ENCODE results near the gene PRKG1. TPM values are rescaled to one million over a fixed set of nuclear protein-coding genes. Genes with fewer than 3 reads are reported as not detected.

The PRKG1 gene
- total RNA-seq, 2 donors from 2014 or later = 145 to 381 TPM

- TF ChIP-seq CTCF (IDR thresholded peaks at IDR 0.05) = no peak
- H3K36me3 ChIP-seq = no peaks in the 10 kb centered on the region
- H3K27ac ChIP-seq = no peak overlapping the region
- ATAC-seq (ENCODE audit: insufficient number of reproducible peaks, low FRiP score, low read depth) (no peak), DNase-seq (ENCODE audit: low spot score) (no peak)
- no peaks in the 10 kb centered on the region for H3K27me3 ChIP-seq (replicated peaks; ENCODE audit: insufficient read depth)
- H3K9me3 ChIP-seq = no peaks in the 10 kb centered on the region
- peaks cover 4% of the 10 kb centered on the region in 2 donors for H3K4me1 ChIP-seq (ENCODE audit: control insufficient read depth in 1 of 2, low read depth in 2 of 2)
- no peak overlapping the region for H3K4me3 ChIP-seq
Observed at GRCh38 chr10:52068485-52068884, 994.2 kb downstream of the PRKG1 start.

- no peak for DNase-seq (ENCODE audit: low spot score)
- TF ChIP-seq CTCF (IDR thresholded peaks at IDR 0.05) = no peak
- Histone ChIP-seq H3K4me3 (no peak overlapping the region), H3K27me3 (replicated peaks; ENCODE audit: insufficient read depth) (no peaks in the 10 kb centered on the region), H3K9me3 (no peaks in the 10 kb centered on the region), H3K27ac (no peak overlapping the region), H3K4me1 (ENCODE audit: control insufficient read depth in 1 of 2, low read depth in 2 of 2) (peaks cover 10 to 18% of the 10 kb centered on the region in 2 donors), H3K36me3 (no peaks in the 10 kb centered on the region)
- no peak for ATAC-seq (ENCODE audit: insufficient number of reproducible peaks, low FRiP score, low read depth)
Observed at GRCh38 chr10:52071814-52072213, 997.5 kb downstream of the PRKG1 start.

- Histone ChIP-seq H3K4me1 (ENCODE audit: control insufficient read depth in 1 of 2, low read depth in 2 of 2) (peaks cover 10 to 18% of the 10 kb centered on the region in 2 donors), H3K27ac (no peak overlapping the region), H3K4me3 (no peak overlapping the region), H3K9me3 (no peaks in the 10 kb centered on the region), H3K27me3 (replicated peaks; ENCODE audit: insufficient read depth) (no peaks in the 10 kb centered on the region), H3K36me3 (no peaks in the 10 kb centered on the region)
- ATAC-seq (ENCODE audit: insufficient number of reproducible peaks, low FRiP score, low read depth) = no peak
- DNase-seq (ENCODE audit: low spot score) = no peak
- no peak for TF ChIP-seq CTCF (IDR thresholded peaks at IDR 0.05)
Observed at GRCh38 chr10:52074505-52075026, 1000.3 kb downstream of the PRKG1 start.

GRCh38 chr10:52077814-52078213 is 1003.5 kb downstream of the PRKG1 start:
- no peaks in the 10 kb centered on the region for H3K36me3 ChIP-seq
- DNase-seq (ENCODE audit: low spot score) (no peak), ATAC-seq (ENCODE audit: insufficient number of reproducible peaks, low FRiP score, low read depth) (no peak)
- no peak for TF ChIP-seq CTCF (IDR thresholded peaks at IDR 0.05)
- H3K4me3 ChIP-seq = no peak overlapping the region
- peaks cover 6 to 18% of the 10 kb centered on the region in 2 donors for H3K4me1 ChIP-seq (ENCODE audit: control insufficient read depth in 1 of 2, low read depth in 2 of 2)
- no peak overlapping the region for H3K27ac ChIP-seq
- no peaks in the 10 kb centered on the region for H3K9me3 ChIP-seq
- H3K27me3 ChIP-seq (replicated peaks; ENCODE audit: insufficient read depth) = no peaks in the 10 kb centered on the region

- no peak overlapping the region for H3K4me3 ChIP-seq
- no peak for TF ChIP-seq CTCF (IDR thresholded peaks at IDR 0.05)
- H3K9me3 ChIP-seq = no peaks in the 10 kb centered on the region
- no peaks in the 10 kb centered on the region for H3K27me3 ChIP-seq (replicated peaks; ENCODE audit: insufficient read depth)
- no peak overlapping the region for H3K27ac ChIP-seq
- ATAC-seq (ENCODE audit: insufficient number of reproducible peaks, low FRiP score, low read depth) (no peak), DNase-seq (ENCODE audit: low spot score) (no peak)
- H3K4me1 ChIP-seq (ENCODE audit: control insufficient read depth in 1 of 2, low read depth in 2 of 2) = peaks cover 6 to 14% of the 10 kb centered on the region in 2 donors
- no peaks in the 10 kb centered on the region for H3K36me3 ChIP-seq
Observed at GRCh38 chr10:52078397-52078937, 1004.2 kb downstream of the PRKG1 start.

Measured in thoracic aorta (tissue), 2 donors.